ENCODE measurements around the gene MCC. TPM values are rescaled to one million over a fixed set of nuclear protein-coding genes. Genes with fewer than 3 reads are reported as not detected.

The MCC gene
- total RNA-seq, 1 experiment from 2014 or later = 0.60 TPM

DNA sequence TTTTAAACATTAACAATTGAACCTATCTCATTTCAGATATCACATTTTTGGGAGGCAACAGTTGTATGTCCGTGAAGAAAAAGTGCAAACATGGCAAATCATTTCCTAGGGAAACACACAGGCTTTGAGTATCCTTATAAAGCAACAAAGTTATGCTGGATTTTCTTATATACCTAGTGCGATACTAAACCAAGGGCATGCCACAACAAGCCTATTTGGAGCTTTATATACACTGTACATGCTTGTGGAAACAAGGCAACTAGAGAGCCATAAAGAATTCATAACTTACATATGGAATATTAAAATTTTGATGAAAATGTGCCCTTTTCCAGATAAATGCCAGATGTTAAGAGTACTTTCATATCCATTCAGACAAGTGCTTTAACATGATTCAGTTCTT lies 320.3 kb downstream of the MCC start:
- Histone ChIP-seq H3K4me1 (ENCODE audit: insufficient read depth, low read length, poor library complexity, severe bottlenecking) (no peaks in the 10 kb centered on the region), H3K27me3 (replicated peaks; ENCODE audit: insufficient read depth, low read depth, low read length, poor library complexity) (peaks cover 19% of the 10 kb centered on the region), H3K4me3 (ENCODE audit: low read depth, low read length, poor library complexity, severe bottlenecking) (no peak overlapping the region), H3K36me3 (ENCODE audit: insufficient read depth, low read length, poor library complexity, severe bottlenecking) (no peaks in the 10 kb centered on the region), H3K27ac (ENCODE audit: low read depth, low read length, poor library complexity, severe bottlenecking) (no peak overlapping the region), H3K9me3 (ENCODE audit: low read depth, low read length, poor library complexity, severe bottlenecking) (no peaks in the 10 kb centered on the region)
- CTCF ChIA-PET = no interaction called here
- no TSS peak for BruUV-seq (replicated peaks)
- no peak for TF ChIP-seq EZH2 (IDR thresholded peaks at IDR 0.05; ENCODE audit: borderline replicate concordance, low read depth, low read length, poor library complexity, severe bottlenecking)
- TF ChIP-seq, protein P1, sequence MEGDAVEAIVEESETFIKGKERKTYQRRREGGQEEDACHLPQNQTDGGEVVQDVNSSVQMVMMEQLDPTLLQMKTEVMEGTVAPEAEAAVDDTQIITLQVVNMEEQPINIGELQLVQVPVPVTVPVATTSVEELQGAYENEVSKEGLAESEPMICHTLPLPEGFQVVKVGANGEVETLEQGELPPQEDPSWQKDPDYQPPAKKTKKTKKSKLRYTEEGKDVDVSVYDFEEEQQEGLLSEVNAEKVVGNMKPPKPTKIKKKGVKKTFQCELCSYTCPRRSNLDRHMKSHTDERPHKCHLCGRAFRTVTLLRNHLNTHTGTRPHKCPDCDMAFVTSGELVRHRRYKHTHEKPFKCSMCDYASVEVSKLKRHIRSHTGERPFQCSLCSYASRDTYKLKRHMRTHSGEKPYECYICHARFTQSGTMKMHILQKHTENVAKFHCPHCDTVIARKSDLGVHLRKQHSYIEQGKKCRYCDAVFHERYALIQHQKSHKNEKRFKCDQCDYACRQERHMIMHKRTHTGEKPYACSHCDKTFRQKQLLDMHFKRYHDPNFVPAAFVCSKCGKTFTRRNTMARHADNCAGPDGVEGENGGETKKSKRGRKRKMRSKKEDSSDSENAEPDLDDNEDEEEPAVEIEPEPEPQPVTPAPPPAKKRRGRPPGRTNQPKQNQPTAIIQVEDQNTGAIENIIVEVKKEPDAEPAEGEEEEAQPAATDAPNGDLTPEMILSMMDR (conservative IDR thresholded peaks at IDR 0.05; ENCODE audit: low read depth, low read length) = no peak
- no peak for DNase-seq (ENCODE audit: low spot score)
- intact Hi-C loops (cut with micrococcal nuclease; ENCODE audit: unreplicated experiment) = no loop called here
- POLR2A ChIA-PET (ENCODE audit: low non-redundant PET) = no interaction called here

DNA sequence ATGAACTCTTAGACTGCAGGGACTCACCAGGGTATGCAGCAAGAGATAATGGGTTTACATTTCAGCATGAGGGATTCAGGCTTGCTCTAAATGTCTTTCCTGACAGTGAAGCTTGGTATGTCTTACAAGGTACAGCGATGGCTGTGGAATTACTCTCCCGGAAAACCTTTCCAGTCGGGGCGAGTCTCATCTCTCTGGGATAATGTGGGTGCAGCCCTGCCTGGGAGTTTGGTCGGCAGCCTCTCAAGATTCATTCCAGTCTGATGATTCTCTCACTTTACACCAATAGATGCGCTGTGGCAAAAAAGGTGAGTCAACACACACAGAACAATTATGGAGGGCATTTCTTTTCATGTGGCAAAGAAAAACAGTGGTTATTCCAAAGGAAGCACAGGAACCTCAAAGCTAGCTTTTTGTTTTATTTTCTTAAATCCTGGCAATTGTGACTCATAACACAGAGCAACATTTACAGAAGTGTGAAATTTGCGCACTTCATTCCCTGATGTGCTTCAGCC lies 321.3 kb downstream of the MCC start:
- intact Hi-C loops (cut with micrococcal nuclease; ENCODE audit: unreplicated experiment) = no loop called here
- H3K9me3 ChIP-seq (ENCODE audit: low read depth, low read length, poor library complexity, severe bottlenecking) = no peaks in the 10 kb centered on the region

DNA sequence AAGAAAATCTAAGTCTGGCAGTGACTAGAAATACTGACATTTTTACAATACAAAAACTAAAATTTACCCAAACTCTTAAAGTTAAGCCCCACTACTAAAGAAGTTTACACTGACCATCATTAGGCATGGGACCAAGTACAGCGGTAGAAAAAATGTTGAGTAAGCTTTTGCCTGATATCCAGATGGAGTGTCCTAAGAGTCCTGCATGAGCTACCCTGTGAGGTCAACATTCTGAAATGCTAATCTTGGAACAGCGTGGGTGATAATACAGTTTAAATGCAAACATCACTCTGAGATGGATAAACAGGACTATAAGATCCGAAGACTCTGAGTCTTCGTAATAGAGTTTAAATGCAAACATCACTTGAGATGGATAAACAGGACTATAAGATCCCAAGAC lies 322.0 kb downstream of the MCC start:
- no TSS peak for BruUV-seq (replicated peaks)
- ChIA-PET POLR2A (ENCODE audit: low non-redundant PET) (no interaction called here), CTCF (no interaction called here)
- Histone ChIP-seq H3K9me3 (ENCODE audit: low read depth, low read length, poor library complexity, severe bottlenecking) (no peaks in the 10 kb centered on the region), H3K27ac (ENCODE audit: low read depth, low read length, poor library complexity, severe bottlenecking) (no peak overlapping the region), H3K36me3 (ENCODE audit: insufficient read depth, low read length, poor library complexity, severe bottlenecking) (no peaks in the 10 kb centered on the region), H3K4me1 (ENCODE audit: insufficient read depth, low read length, poor library complexity, severe bottlenecking) (no peaks in the 10 kb centered on the region), H3K27me3 (replicated peaks; ENCODE audit: insufficient read depth, low read depth, low read length, poor library complexity) (peaks cover 19% of the 10 kb centered on the region), H3K4me3 (ENCODE audit: low read depth, low read length, poor library complexity, severe bottlenecking) (no peak overlapping the region)
- TF ChIP-seq, protein P1 (conservative IDR thresholded peaks at IDR 0.05; ENCODE audit: low read depth, low read length) = no peak
- no peak for TF ChIP-seq EZH2 (IDR thresholded peaks at IDR 0.05; ENCODE audit: borderline replicate concordance, low read depth, low read length, poor library complexity, severe bottlenecking)
- intact Hi-C loops (cut with micrococcal nuclease; ENCODE audit: unreplicated experiment) = no loop called here
- DNase-seq (ENCODE audit: low spot score) = no peak

More for the DNA sequence above, 321.3 kb downstream of the MCC start:
- H3K4me3 ChIP-seq (ENCODE audit: low read depth, low read length, poor library complexity, severe bottlenecking) = no peak overlapping the region
- no peaks in the 10 kb centered on the region for H3K36me3 ChIP-seq (ENCODE audit: insufficient read depth, low read length, poor library complexity, severe bottlenecking)
- POLR2A ChIA-PET (ENCODE audit: low non-redundant PET) = no interaction called here
- H3K27ac ChIP-seq (ENCODE audit: low read depth, low read length, poor library complexity, severe bottlenecking) = no peak overlapping the region
- TF ChIP-seq, protein P1 (conservative IDR thresholded peaks at IDR 0.05; ENCODE audit: low read depth, low read length) = no peak
- TF ChIP-seq EZH2 (IDR thresholded peaks at IDR 0.05; ENCODE audit: borderline replicate concordance, low read depth, low read length, poor library complexity, severe bottlenecking) = no peak
- CTCF ChIA-PET = no interaction called here
- no peak for DNase-seq (ENCODE audit: low spot score)
- peaks cover 19% of the 10 kb centered on the region for H3K27me3 ChIP-seq (replicated peaks; ENCODE audit: insufficient read depth, low read depth, low read length, poor library complexity)
- H3K4me1 ChIP-seq (ENCODE audit: insufficient read depth, low read length, poor library complexity, severe bottlenecking) = no peaks in the 10 kb centered on the region
- BruUV-seq (replicated peaks) = no TSS peak

Data from A673 (cell line).